Dendritic cell treated with granulocyte-macrophage colony-stimulating factor and Interleukin-4, amounts not matched to agents 40 ng/mL and 50 ng/mL, for 4 days (primary cell): ENCODE data around the gene ATP5F1B.

Source experiments
- H3K27ac Mint-ChIP-seq: one replicate; pipeline ENCODE4 v1.8.0; 2022; ENCODE audit warnings: mild to moderate bottlenecking, mixed read lengths
- H3K27me3 Mint-ChIP-seq: one replicate; pipeline ENCODE4 v1.8.0; 2022; ENCODE audit warnings: mild to moderate bottlenecking, mixed read lengths
- H3K36me3 Mint-ChIP-seq: one replicate; pipeline ENCODE4 v1.8.0; 2022; ENCODE audit warnings: low read depth, mixed read lengths
- H3K4me1 Mint-ChIP-seq: one replicate; pipeline ENCODE4 v1.8.0; 2022; ENCODE audit warnings: low read depth, mixed read lengths
- H3K4me3 Mint-ChIP-seq: one replicate; pipeline ENCODE4 v1.8.0; 2022; ENCODE audit warnings: mild to moderate bottlenecking, moderate library complexity, mixed read lengths
- H3K9me3 Mint-ChIP-seq: one replicate; pipeline ENCODE4 v1.8.0; 2022; ENCODE audit warnings: mixed read lengths
- intact Hi-C: fragments of 100-400 bp; cut with micrococcal nuclease; formaldehyde crosslinking; loops from one replicate; pipeline ENCODE4 v1.15.0; 2022

Gene ATP5F1B

GRCh38 chr12:56589783-56590182 is 56.0 kb downstream of the ATP5F1B start:
- H3K4me3 Mint-ChIP-seq = no peak overlapping the region
- intact Hi-C loops = no loop called here
- peaks cover 9% of the 10 kb centered on the region for H3K4me1 Mint-ChIP-seq
- H3K27me3 Mint-ChIP-seq = no peaks in the 10 kb centered on the region
- no peak overlapping the region for H3K27ac Mint-ChIP-seq
- H3K9me3 Mint-ChIP-seq = no peaks in the 10 kb centered on the region
- H3K36me3 Mint-ChIP-seq = peaks cover 82% of the 10 kb centered on the region
